Stimulated activated naive CD4-positive, alpha-beta T cell treated with Interleukin-2 at 50 U/mL for 16 hours (primary cell): Measurements from ENCODE around the gene DDX51.
"Not testable (repeated sequence)": the region's sequence is repeated elsewhere in the genome, so short reads cannot be mapped to it uniquely, and the experiment has no call there.

Source experiments
- DNase-seq: peaks from one replicate; lab custom pipeline; 2025; lab: John Stamatoyannopoulos, UW

Gene DDX51

GRCh38 chr12:132139912-132140311 lies 4.2 kb downstream of the DDX51 start:
- no peak for DNase-seq

GRCh38 chr12:132138941-132139871 lies 4.9 kb downstream of the DDX51 start:
- DNase-seq = no peak

- DNase-seq = no peak
Measured at GRCh38 chr12:132137483-132138125, 6.5 kb downstream of the DDX51 start.

GRCh38 chr12:132136226-132136625 lies 7.9 kb downstream of the DDX51 start:
- DNase-seq = not testable (repeated sequence)

GRCh38 chr12:132134653-132135183 lies 9.4 kb downstream of the DDX51 start:
- not testable (repeated sequence) for DNase-seq

- no peak for DNase-seq
Measured at GRCh38 chr12:132133952-132134652, 10.0 kb downstream of the DDX51 start.

GRCh38 chr12:132132609-132133430 lies 11.3 kb downstream of the DDX51 start:
- no peak for DNase-seq

GRCh38 chr12:132131952-132132351 lies 12.2 kb downstream of the DDX51 start:
- no peak for DNase-seq

- no peak for DNase-seq
Measured at GRCh38 chr12:132131229-132131628, 12.9 kb downstream of the DDX51 start.

- no peak for DNase-seq
Measured at GRCh38 chr12:132130690-132131089, 13.4 kb downstream of the DDX51 start.

- DNase-seq = no peak
Measured at GRCh38 chr12:132129007-132129406, 15.1 kb downstream of the DDX51 start.

GRCh38 chr12:132127041-132127440 lies 17.1 kb downstream of the DDX51 start:
- DNase-seq = no peak

- no peak for DNase-seq
Measured at GRCh38 chr12:132125736-132126135, 18.4 kb downstream of the DDX51 start.

- no peak for DNase-seq
Measured at GRCh38 chr12:132124766-132125425, 19.2 kb downstream of the DDX51 start.

- no peak for DNase-seq
Measured at GRCh38 chr12:132123970-132124765, 20.0 kb downstream of the DDX51 start.

- no peak for DNase-seq
Measured at GRCh38 chr12:132121283-132121682, 22.8 kb downstream of the DDX51 start.

GRCh38 chr12:132118876-132119275 lies 25.2 kb downstream of the DDX51 start:
- no peak for DNase-seq

GRCh38 chr12:132117558-132117875 lies 26.6 kb downstream of the DDX51 start:
- DNase-seq = no peak

GRCh38 chr12:132116709-132117557 lies 27.2 kb downstream of the DDX51 start:
- no peak for DNase-seq
